Fibroblast of pulmonary artery (primary cell): Measurements from ENCODE around the gene ELF3.

Experiments
- DNase-seq: peaks from one replicate; pipeline ENCODE4 v3.0.0-alpha.2; 2010; ENCODE audit warnings: low read depth
- H3K4me3 ChIP-seq: replicated peaks from 2 replicates; pipeline ENCODE4 v1.5.1; 2011; ENCODE audit warnings: low read depth, mild to moderate bottlenecking, control low read depth, low read length, moderate library complexity
- CTCF ChIP-seq: IDR thresholded peaks from 2 replicates; pipeline ENCODE4 v1.5.1; 2011; ENCODE audit warnings: mild to moderate bottlenecking, control low read depth, low read length, inconsistent platforms; ENCODE audit errors: missing control alignments

ELF3 gene

GRCh38 chr1:202009326-202010179 lies 834 bp upstream of the ELF3 start:
- DNase-seq, result peak; percentile 82
- no peak overlapping the region for H3K4me3 ChIP-seq
- TF ChIP-seq CTCF, result peak; percentile 91

GRCh38 chr1:202011994-202012393 lies 1.6 kb downstream of the ELF3 start:
- no peak overlapping the region for H3K4me3 ChIP-seq
- no peak for DNase-seq
- TF ChIP-seq CTCF, result no peak

- no peak for TF ChIP-seq CTCF
- no peak overlapping the region for H3K4me3 ChIP-seq
- no peak for DNase-seq
These were observed 2.4 kb downstream of the ELF3 start for GRCh38 chr1:202012544-202013478.

GRCh38 chr1:202013603-202014002 lies 3.2 kb downstream of the ELF3 start:
- DNase-seq, result no peak
- TF ChIP-seq CTCF, result no peak

GRCh38 chr1:202014060-202014459 lies 3.7 kb downstream of the ELF3 start:
- H3K4me3 ChIP-seq, result no peak overlapping the region
- DNase-seq, result no peak
- no peak for TF ChIP-seq CTCF

More at GRCh38 chr1:202013603-202014002, 3.2 kb downstream of the ELF3 start:
- H3K4me3 ChIP-seq, result no peak overlapping the region

- no peak for DNase-seq
- no peak overlapping the region for H3K4me3 ChIP-seq
- TF ChIP-seq CTCF, result no peak
These were observed 4.7 kb downstream of the ELF3 start for GRCh38 chr1:202014915-202015661.
